OCI-LY3 (cell line): Measurements from ENCODE around the gene PRDM12.

Experiments
- CTCF ChIP-seq: fragments of 200-600, 300-600 bp; sonication (generic); IDR thresholded peaks from 2 replicates; pipeline ENCODE4 v1.5.1; 2014; ENCODE audit warnings: antibody characterized with exemption, low read length, low read depth
- EZH2phosphoT487 ChIP-seq: fragments of 200-600 bp; shearing (Covaris generic); IDR thresholded peaks from 2 replicates; pipeline ENCODE4 v1.6.1; 2018; ENCODE audit warnings: antibody characterized with exemption, mixed run types, low read depth

- no peak for TF ChIP-seq CTCF
- TF ChIP-seq EZH2phosphoT487 = no peak
Measured at GRCh38 chr9:130639124-130639765, 25.1 kb upstream of the PRDM12 start.
